ENCODE results near the gene SPTB.

Gene SPTB

GRCh38 chr14:64748995-64749714 is 130.6 kb downstream of the SPTB start:
- DNase-seq (ENCODE audit: low read depth) = no peak

GRCh38 chr14:64748521-64748920 is 131.2 kb downstream of the SPTB start:
- DNase-seq (ENCODE audit: low read depth) = no peak

GRCh38 chr14:64747327-64747726 is 132.4 kb downstream of the SPTB start:
- no peak for DNase-seq (ENCODE audit: low read depth)

- no peak for DNase-seq (ENCODE audit: low read depth)
These were observed 133.1 kb downstream of the SPTB start for GRCh38 chr14:64746298-64747250.

- DNase-seq (ENCODE audit: low read depth) = no peak
These were observed 134.1 kb downstream of the SPTB start for GRCh38 chr14:64745511-64746091.

- DNase-seq (ENCODE audit: low read depth) = no peak
These were observed 136.6 kb downstream of the SPTB start for GRCh38 chr14:64743061-64743460.

GRCh38 chr14:64741961-64742360 is 137.7 kb downstream of the SPTB start:
- DNase-seq (ENCODE audit: low read depth) = no peak

- no peak for DNase-seq (ENCODE audit: low read depth)
These were observed 138.5 kb downstream of the SPTB start for GRCh38 chr14:64741200-64741599.

- no peak for DNase-seq (ENCODE audit: low read depth)
These were observed 141.4 kb downstream of the SPTB start for GRCh38 chr14:64738281-64738804.

- DNase-seq (ENCODE audit: low read depth) = no peak
These were observed 142.1 kb downstream of the SPTB start for GRCh38 chr14:64737391-64738280.

GRCh38 chr14:64736271-64737169 is 143.2 kb downstream of the SPTB start:
- no peak for DNase-seq (ENCODE audit: low read depth)

- no peak for DNase-seq (ENCODE audit: low read depth)
These were observed 144.7 kb downstream of the SPTB start for GRCh38 chr14:64734990-64735389.

- DNase-seq (ENCODE audit: low read depth) = no peak
These were observed 145.8 kb downstream of the SPTB start for GRCh38 chr14:64733899-64734298.

GRCh38 chr14:64733321-64733720 is 146.4 kb downstream of the SPTB start:
- no peak for DNase-seq (ENCODE audit: low read depth)

- DNase-seq (ENCODE audit: low read depth) = no peak
These were observed 147.1 kb downstream of the SPTB start for GRCh38 chr14:64732536-64733120.

- no peak for DNase-seq (ENCODE audit: low read depth)
These were observed 147.6 kb downstream of the SPTB start for GRCh38 chr14:64732066-64732465.

- no peak for DNase-seq (ENCODE audit: low read depth)
These were observed 148.5 kb downstream of the SPTB start for GRCh38 chr14:64731141-64731581.

- DNase-seq (ENCODE audit: low read depth) = no peak
These were observed 149.0 kb downstream of the SPTB start for GRCh38 chr14:64730681-64731080.

- no peak for DNase-seq (ENCODE audit: low read depth)
These were observed 149.7 kb downstream of the SPTB start for GRCh38 chr14:64730061-64730440.

Measured in stimulated activated CD8-positive, alpha-beta memory T cell treated with anti-CD3 and anti-CD28 coated beads, Interleukin-12 subunit alpha, Interleukin-12 subunit beta, amount 100 ng/mL, for 1 hour (primary cell).